GM21447 (cell line): ENCODE results near the gene FOXL2NB.

Source experiments
- ATAC-seq: cut with Tn5 transposase; IDR thresholded peaks from one replicate; pipeline ENCODE4 v1.9.1; 2021; ENCODE audit not compliant: unreplicated experiment

The FOXL2NB gene

DNA sequence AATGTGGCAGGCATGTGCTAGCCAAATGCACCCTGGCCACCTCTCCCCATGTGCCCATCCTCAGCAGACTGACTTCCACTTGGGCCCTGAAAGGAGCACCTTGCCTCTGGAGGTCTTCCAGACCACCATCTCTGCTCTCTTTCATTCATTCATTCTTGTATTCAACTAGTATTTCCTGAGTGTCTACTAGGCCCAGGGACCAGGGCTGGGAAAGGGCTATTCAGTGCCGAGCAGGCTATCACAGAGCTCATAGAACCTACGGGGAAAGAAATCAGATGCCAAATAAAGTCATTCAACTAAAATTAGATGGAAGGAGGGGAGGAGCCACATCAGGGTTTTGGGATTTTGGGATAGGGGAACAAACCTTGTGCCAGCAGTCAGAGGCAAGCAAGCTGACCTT lies 40.2 kb downstream of the FOXL2NB start:
- no peak for ATAC-seq

- ATAC-seq, result no peak
Observed at GRCh38 chr3:138995706-138996105, 48.7 kb downstream of the FOXL2NB start.
